Activated naive CD8-positive, alpha-beta T cell treated with anti-CD3 and anti-CD28 coated beads, Interleukin-2, amount 50 U/mL, for 24 hours (primary cell): ENCODE measurements around the gene NCCRP1.

Source experiments
- ATAC-seq: fragments of 150-1000 bp; cut with Tn5 transposase; one replicate; pipeline ENCODE4 v1.10.0; 2021
- DNase-seq: peaks from one replicate; pipeline ENCODE4 v3.0.0; 2021
- H3K27ac Mint-ChIP-seq: one replicate; pipeline ENCODE4 v1.8.0; 2021; ENCODE audit warnings: mild to moderate bottlenecking, mixed read lengths
- H3K27me3 Mint-ChIP-seq: one replicate; pipeline ENCODE4 v1.8.0; 2021; ENCODE audit warnings: mixed read lengths
- H3K36me3 Mint-ChIP-seq: one replicate; pipeline ENCODE4 v1.8.0; 2021; ENCODE audit warnings: low read depth, mixed read lengths
- H3K4me1 Mint-ChIP-seq: one replicate; pipeline ENCODE4 v1.8.0; 2021; ENCODE audit warnings: mixed read lengths
- H3K4me3 Mint-ChIP-seq: one replicate; pipeline ENCODE4 v1.8.0; 2021; ENCODE audit warnings: mild to moderate bottlenecking, moderate library complexity, mixed read lengths
- H3K9me3 Mint-ChIP-seq: one replicate; pipeline ENCODE4 v1.8.0; 2021; ENCODE audit warnings: mixed read lengths

The NCCRP1 gene

GRCh38 chr19:39251081-39251480 is 54.3 kb downstream of the NCCRP1 start:
- Mint-ChIP-seq H3K9me3 (no peaks in the 10 kb centered on the region), H3K27me3 (peaks cover 7% of the 10 kb centered on the region), H3K4me3 (no peak overlapping the region), H3K27ac (no peak overlapping the region), H3K36me3 (no peaks in the 10 kb centered on the region), H3K4me1 (no peaks in the 10 kb centered on the region)
- no peak for ATAC-seq
- no peak for DNase-seq
